A549 treated with dexamethasone at 1 μM for 4 hours (cell line): Measurements from ENCODE around the gene KCNIP1. TPM values are rescaled to one million over a fixed set of nuclear protein-coding genes. Genes with fewer than 3 reads are reported as not detected.

Source experiments
- total RNA-seq: library from RNA; stranded (reverse); fragments of 200-300 nt; extraction: Qiagen RNA extraction; gene quantifications from 5 replicates; pipeline ENCODE4 v1.2.3, GENCODE V29; 2022

KCNIP1 gene
- not detected in 5 replicates for total RNA-seq

GRCh38 chr5:170503990-170504596 lies at the start of gene KCNIP1:
KCNIP1 (plus strand) TSS chr5:170504020.

GRCh38 chr5:170783498-170784247 lies 279.9 kb downstream of the KCNIP1 start, which contains the start of gene GABRP:
GABRP (plus strand) TSS chr5:170783725; CDS start chr5:170788616, 4,891 bp downstream.

Other genes starting within 250 kb of the KCNIP1 start
- gene LCP2, start 206.2 kb upstream of the KCNIP1 start, total RNA-seq: not detected in 5 replicates
- gene KCNMB1, start 114.7 kb upstream of the KCNIP1 start, total RNA-seq: not detected in 5 replicates